Calu3 (cell line): ENCODE data around the gene KRT23. TPM values are rescaled to one million over a fixed set of nuclear protein-coding genes. Genes with fewer than 3 reads are reported as not detected.

Experiments
- BruUV-seq: library from RNA; stranded (reverse); fragments of 400-500 nt; replicated peaks from 2 replicates; lab custom pipeline; 2021; lab: Mats Ljungman, UMichigan
- CTCF ChIA-PET: fragments of 300-600 bp; sonication (Branson Sonifier 250); formaldehyde crosslinking; loops from one replicate; lab custom pipeline; 2022; ENCODE audit warnings: antibody characterized with exemption; lab: Charles Lee
- DNase-seq: peaks from one replicate; pipeline ENCODE4 v3.0.0; 2022
- H3K27ac Mint-ChIP-seq: one replicate; pipeline ENCODE4 v1.8.0; 2022; ENCODE audit warnings: mixed read lengths; ENCODE audit not compliant: unreplicated experiment
- H3K27me3 Mint-ChIP-seq: one replicate; pipeline ENCODE4 v1.8.0; 2022; ENCODE audit warnings: mixed read lengths; ENCODE audit not compliant: unreplicated experiment
- H3K36me3 Mint-ChIP-seq: one replicate; pipeline ENCODE4 v1.8.0; 2022; ENCODE audit warnings: mild to moderate bottlenecking, moderate library complexity, mixed read lengths; ENCODE audit not compliant: insufficient read depth, unreplicated experiment
- H3K4me1 Mint-ChIP-seq: one replicate; pipeline ENCODE4 v1.8.0; 2022; ENCODE audit warnings: mild to moderate bottlenecking, low read depth, mixed read lengths; ENCODE audit not compliant: unreplicated experiment
- H3K4me3 Mint-ChIP-seq: one replicate; pipeline ENCODE4 v1.8.0; 2022; ENCODE audit warnings: mild to moderate bottlenecking, low read depth, moderate library complexity, mixed read lengths; ENCODE audit not compliant: unreplicated experiment
- H3K9me3 Mint-ChIP-seq: one replicate; pipeline ENCODE4 v1.8.0; 2022; ENCODE audit warnings: low read depth, mixed read lengths; ENCODE audit not compliant: unreplicated experiment
- CTCF ChIP-seq: fragments of 200-600 bp; IDR thresholded peaks from one replicate; pipeline ENCODE4 v1.8.0; 2022; ENCODE audit warnings: antibody characterized with exemption; ENCODE audit not compliant: unreplicated experiment
- intact Hi-C: fragments of 100-400 bp; cut with micrococcal nuclease; formaldehyde crosslinking; loops from one replicate; pipeline ENCODE4 v1.10.0; 2022; ENCODE audit not compliant: unreplicated experiment
- total RNA-seq: library from RNA; stranded (reverse); gene quantifications from 2 replicates; pipeline ENCODE4 v1.2.3, GENCODE V29; 2022

KRT23 gene
- total RNA-seq, 1 experiment from 2014 or later: 1,389 TPM

DNA sequence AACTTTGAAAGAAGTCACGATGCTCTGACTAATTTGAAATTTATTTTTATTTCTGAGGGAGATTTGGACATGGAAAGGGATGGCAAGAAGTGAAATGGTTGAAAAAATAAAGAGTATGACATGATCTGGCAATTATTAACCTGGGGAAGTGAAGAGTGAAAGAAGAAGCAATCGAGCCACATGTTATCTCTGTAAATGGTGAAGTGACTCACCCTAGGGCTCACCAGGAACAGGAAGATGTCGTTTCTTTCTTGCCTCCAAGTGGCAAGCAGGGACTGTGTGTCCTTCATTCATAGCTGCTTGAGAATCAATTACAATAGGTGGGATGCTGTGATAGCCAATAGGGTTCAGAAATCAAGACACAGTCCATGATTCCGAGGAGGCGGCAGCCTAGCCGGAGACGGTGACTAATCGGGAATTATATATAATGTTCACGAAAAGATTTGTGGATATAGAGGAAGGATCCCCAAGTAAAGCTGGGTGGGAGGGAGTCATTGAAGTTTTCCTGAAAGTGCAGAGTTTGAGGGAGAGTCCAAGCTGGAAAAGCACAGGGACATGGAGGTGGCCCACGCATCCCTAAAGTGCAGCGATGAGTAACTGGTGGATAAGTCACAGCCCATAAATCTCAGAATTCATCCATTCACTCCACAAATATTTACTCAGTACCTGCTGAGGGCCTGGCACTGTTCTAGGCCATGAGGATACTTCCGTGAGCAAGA is 34.2 kb downstream of the KRT23 start:
- Mint-ChIP-seq H3K9me3 (no peaks in the 10 kb centered on the region), H3K27ac (peak overlapping the region; percentile 92), H3K36me3 (peaks cover 39% of the 10 kb centered on the region), H3K4me1 (peaks cover 85% of the 10 kb centered on the region), H3K4me3 (peak overlapping the region; percentile 51), H3K27me3 (no peaks in the 10 kb centered on the region)
- DNase-seq: peak; percentile 82
- TF ChIP-seq CTCF: no peak
- BruUV-seq: no TSS peak
- CTCF ChIA-PET: interaction anchor here (0.6 to 4.6 kb wide), 17 partner anchors 9 to 923 kb away, joined by 3 to 68 read pairs (median 5); partner anchors contain the start of genes KRTAP2-3 and PSMD3
- intact Hi-C loops: loop anchor here (1.0 to 2.0 kb wide), 3 partner anchors 12 to 288 kb away; no protein-coding TSS in a partner anchor

GRCh38 chr17:40902498-40902897 is 34.9 kb downstream of the KRT23 start:
- CTCF ChIA-PET: interaction anchor here (0.5 to 4.6 kb wide), 35 partner anchors 8 to 922 kb away, joined by 3 to 68 read pairs (median 5); partner anchors contain the start of genes KRT19, KRT20, KRTAP1-1 and PSMD3
- no peak for TF ChIP-seq CTCF
- Mint-ChIP-seq H3K27me3 (no peaks in the 10 kb centered on the region), H3K4me3 (peak overlapping the region; percentile 51), H3K4me1 (peaks cover 79% of the 10 kb centered on the region), H3K9me3 (no peaks in the 10 kb centered on the region), H3K36me3 (peaks cover 39% of the 10 kb centered on the region), H3K27ac (peak overlapping the region; percentile 92)
- DNase-seq: peak; percentile 61
- TSS peak; percentile 88 for BruUV-seq
- intact Hi-C loops: loop anchor here (1.0 to 2.0 kb wide), 2 partner anchors 99 to 288 kb away; no protein-coding TSS in a partner anchor

- Mint-ChIP-seq H3K27ac (peak overlapping the region; percentile 92), H3K9me3 (no peaks in the 10 kb centered on the region), H3K4me3 (peak overlapping the region; percentile 51), H3K4me1 (peaks cover 75% of the 10 kb centered on the region), H3K36me3 (peaks cover 39% of the 10 kb centered on the region), H3K27me3 (no peaks in the 10 kb centered on the region)
- BruUV-seq: no TSS peak
- TF ChIP-seq CTCF: no peak
- DNase-seq: peak; percentile 91
- intact Hi-C loops: loop anchor here (1.0 to 2.0 kb wide), 2 partner anchors 99 to 287 kb away; no protein-coding TSS in a partner anchor
- CTCF ChIA-PET: interaction anchor here (0.5 to 4.6 kb wide), 37 partner anchors 8 to 992 kb away, joined by 3 to 68 read pairs (median 5); partner anchors contain the start of genes KRT19, KRT20, KRT23 and KRTAP1-1
Measured at GRCh38 chr17:40901981-40902474, 35.4 kb downstream of the KRT23 start.

GRCh38 chr17:40900809-40901356 is 36.6 kb downstream of the KRT23 start:
- no TSS peak for BruUV-seq
- Mint-ChIP-seq H3K9me3 (no peaks in the 10 kb centered on the region), H3K4me1 (peaks cover 64% of the 10 kb centered on the region), H3K27ac (peak overlapping the region; percentile 92), H3K4me3 (no peak overlapping the region), H3K27me3 (no peaks in the 10 kb centered on the region), H3K36me3 (peaks cover 39% of the 10 kb centered on the region)
- CTCF ChIA-PET: interaction anchor here (0.7 to 4.6 kb wide), 9 partner anchors 12 to 1104 kb away, joined by 3 to 68 read pairs (median 6); no protein-coding TSS in a partner anchor
- DNase-seq: no peak
- TF ChIP-seq CTCF: no peak
- intact Hi-C loops: no loop called here
